MM.1S (cell line): ENCODE data around the gene ZC3H12A.

Source experiments
- DNase-seq: peaks from one replicate; pipeline ENCODE4 v3.0.0-alpha.2; 2015
- H2AFZ ChIP-seq: fragments of 300-600 bp; sonication (generic); 2 replicates; pipeline ENCODE4 v1.6.0; 2016; ENCODE audit warnings: antibody characterized with exemption, low read length
- H3F3A ChIP-seq: fragments of 300-600 bp; sonication (generic); 2 replicates; pipeline ENCODE4 v1.6.1; 2016; ENCODE audit warnings: mild to moderate bottlenecking, antibody characterized with exemption, low read length, moderate library complexity, mixed read lengths; ENCODE audit not compliant: insufficient read depth
- H3K27ac ChIP-seq: fragments of 300-600 bp; sonication (generic); 2 replicates; pipeline ENCODE4 v1.5.1; 2016; ENCODE audit warnings: mild to moderate bottlenecking, low read length
- H3K27me3 ChIP-seq: fragments of 300-600 bp; sonication (generic); replicated peaks from 2 replicates; pipeline ENCODE4 v1.6.0; 2016; ENCODE audit warnings: low read length; ENCODE audit not compliant: insufficient read depth
- H3K36me3 ChIP-seq: fragments of 300-600 bp; sonication (generic); replicated peaks from 2 replicates; pipeline ENCODE4 v1.6.1; 2016; ENCODE audit warnings: mild to moderate bottlenecking, low read length, mixed read lengths; ENCODE audit not compliant: insufficient read depth
- H3K4me1 ChIP-seq: fragments of 300-600 bp; sonication (generic); 2 replicates; pipeline ENCODE4 v1.6.1; 2016; ENCODE audit warnings: low read length, mixed read lengths
- H3K4me2 ChIP-seq: fragments of 300-600 bp; sonication (generic); 2 replicates; pipeline ENCODE4 v1.6.0; 2016; ENCODE audit warnings: low read depth, low read length
- H3K4me3 ChIP-seq: fragments of 300-600 bp; sonication (generic); 2 replicates; pipeline ENCODE4 v1.5.1; 2016; ENCODE audit warnings: low read length, mixed read lengths
- H3K79me2 ChIP-seq: fragments of 300-600 bp; sonication (generic); 2 replicates; pipeline ENCODE4 v1.6.1; 2016; ENCODE audit warnings: mixed run types, low read length, mixed read lengths
- H3K9ac ChIP-seq: fragments of 300-600 bp; sonication (generic); 2 replicates; pipeline ENCODE4 v1.6.1; 2016; ENCODE audit warnings: low read length, mixed read lengths
- H3K9me2 ChIP-seq: fragments of 300-600 bp; sonication (generic); replicated peaks from 2 replicates; pipeline ENCODE4 v1.6.1; 2016; ENCODE audit warnings: mild to moderate bottlenecking, low read length, mixed read lengths; ENCODE audit not compliant: insufficient read depth
- H3K9me3 ChIP-seq: fragments of 300-600 bp; sonication (generic); replicated peaks from 2 replicates; pipeline ENCODE4 v1.6.1; 2016; ENCODE audit warnings: mild to moderate bottlenecking, low read length, mixed read lengths; ENCODE audit not compliant: insufficient read depth
- H4K20me1 ChIP-seq: fragments of 300-600 bp; sonication (generic); 2 replicates; pipeline ENCODE4 v1.6.1; 2016; ENCODE audit warnings: mild to moderate bottlenecking, low read length, moderate library complexity, mixed read lengths; ENCODE audit not compliant: insufficient read depth
- EZH2 ChIP-seq: fragments of 300-600 bp; sonication (generic); optimal IDR thresholded peaks from 2 replicates; pipeline ENCODE3; 2017; ENCODE audit warnings: low read depth, mild to moderate bottlenecking, antibody characterized with exemption, low read length, mixed read lengths
- EZH2phosphoT487 ChIP-seq: fragments of 300-600 bp; sonication (generic); IDR thresholded peaks from 2 replicates; pipeline ENCODE4 v1.6.1; 2018; ENCODE audit warnings: antibody characterized with exemption, low read length
- TF ChIP-seq, protein P1 (sequence below): fragments of 300-600 bp; sonication (generic); IDR thresholded peaks from 2 replicates; pipeline ENCODE4 v1.5.1; 2016; ENCODE audit warnings: antibody characterized with exemption, low read length, mixed read lengths

The ZC3H12A gene

DNA sequence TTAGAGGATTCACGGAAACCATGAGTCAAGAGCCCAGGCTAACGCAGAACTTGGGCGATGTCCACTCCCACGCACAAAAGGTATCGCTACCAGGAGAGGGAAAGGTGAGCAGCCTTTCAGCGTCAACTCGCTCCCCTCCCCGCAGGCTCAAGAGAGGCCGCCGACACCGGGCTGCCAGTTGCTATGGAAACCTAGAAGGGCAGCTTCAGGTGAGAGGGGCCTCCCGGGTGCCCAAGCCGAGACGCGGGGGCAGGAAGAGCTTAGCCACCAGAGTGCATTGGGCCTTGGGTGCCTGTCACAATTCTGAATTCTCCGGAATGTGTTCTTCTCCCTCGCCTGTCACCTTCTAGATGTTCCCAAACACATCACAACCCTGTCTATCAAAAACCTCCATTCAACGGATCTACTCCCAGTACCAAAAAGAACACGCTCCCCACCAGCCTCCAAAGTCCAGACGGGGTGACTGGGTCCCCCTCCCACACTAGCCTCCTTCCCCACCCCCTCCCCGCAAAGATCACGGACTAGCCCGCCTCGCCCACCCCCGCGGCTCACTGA lies 39.5 kb downstream of the ZC3H12A start:
- no peak for TF ChIP-seq EZH2phosphoT487
- TF ChIP-seq, protein P1, sequence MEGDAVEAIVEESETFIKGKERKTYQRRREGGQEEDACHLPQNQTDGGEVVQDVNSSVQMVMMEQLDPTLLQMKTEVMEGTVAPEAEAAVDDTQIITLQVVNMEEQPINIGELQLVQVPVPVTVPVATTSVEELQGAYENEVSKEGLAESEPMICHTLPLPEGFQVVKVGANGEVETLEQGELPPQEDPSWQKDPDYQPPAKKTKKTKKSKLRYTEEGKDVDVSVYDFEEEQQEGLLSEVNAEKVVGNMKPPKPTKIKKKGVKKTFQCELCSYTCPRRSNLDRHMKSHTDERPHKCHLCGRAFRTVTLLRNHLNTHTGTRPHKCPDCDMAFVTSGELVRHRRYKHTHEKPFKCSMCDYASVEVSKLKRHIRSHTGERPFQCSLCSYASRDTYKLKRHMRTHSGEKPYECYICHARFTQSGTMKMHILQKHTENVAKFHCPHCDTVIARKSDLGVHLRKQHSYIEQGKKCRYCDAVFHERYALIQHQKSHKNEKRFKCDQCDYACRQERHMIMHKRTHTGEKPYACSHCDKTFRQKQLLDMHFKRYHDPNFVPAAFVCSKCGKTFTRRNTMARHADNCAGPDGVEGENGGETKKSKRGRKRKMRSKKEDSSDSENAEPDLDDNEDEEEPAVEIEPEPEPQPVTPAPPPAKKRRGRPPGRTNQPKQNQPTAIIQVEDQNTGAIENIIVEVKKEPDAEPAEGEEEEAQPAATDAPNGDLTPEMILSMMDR: no peak
- no peak for TF ChIP-seq EZH2
- peaks cover 7% of the 10 kb centered on the region; the same call in 1 of the 2 replicates for H3F3A ChIP-seq
- peak overlapping the region; percentile 87 for H3K4me2 ChIP-seq
- peak overlapping the region; percentile 66 for H3K9ac ChIP-seq
- no peaks in the 10 kb centered on the region for H4K20me1 ChIP-seq
- DNase-seq: peak; percentile 65
- peak overlapping the region; percentile 77 for H2AFZ ChIP-seq
- H3K4me3 ChIP-seq: peak overlapping the region; percentile 81
- H3K9me2 ChIP-seq: no peaks in the 10 kb centered on the region
- H3K79me2 ChIP-seq: peaks cover 28% of the 10 kb centered on the region
- no peaks in the 10 kb centered on the region for H3K9me3 ChIP-seq
- H3K27me3 ChIP-seq: no peaks in the 10 kb centered on the region
- H3K4me1 ChIP-seq: peaks cover 12% of the 10 kb centered on the region
- peaks cover 5% of the 10 kb centered on the region; the same call in 1 of the 2 replicates for H3K36me3 ChIP-seq
- peak overlapping the region; percentile 35; the same call in 1 of the 2 replicates for H3K27ac ChIP-seq

GRCh38 chr1:37514350-37515184 lies 40.2 kb downstream of the ZC3H12A start, which contains the start of gene MEAF6:
MEAF6 (minus strand) TSS chr1:37514766; CDS start chr1:37514746, 20 bp downstream.
- H3K4me2 ChIP-seq: peak within 1 kb of the TSS; percentile 97
- peak within 1 kb of the TSS; percentile 72; the same call in 1 of the 2 replicates for H3K27ac ChIP-seq
- 0 out of 2 replicates have a peak, but pooled peaks cover 3% of the 10 kb centered on the region for H3K36me3 ChIP-seq

DNA sequence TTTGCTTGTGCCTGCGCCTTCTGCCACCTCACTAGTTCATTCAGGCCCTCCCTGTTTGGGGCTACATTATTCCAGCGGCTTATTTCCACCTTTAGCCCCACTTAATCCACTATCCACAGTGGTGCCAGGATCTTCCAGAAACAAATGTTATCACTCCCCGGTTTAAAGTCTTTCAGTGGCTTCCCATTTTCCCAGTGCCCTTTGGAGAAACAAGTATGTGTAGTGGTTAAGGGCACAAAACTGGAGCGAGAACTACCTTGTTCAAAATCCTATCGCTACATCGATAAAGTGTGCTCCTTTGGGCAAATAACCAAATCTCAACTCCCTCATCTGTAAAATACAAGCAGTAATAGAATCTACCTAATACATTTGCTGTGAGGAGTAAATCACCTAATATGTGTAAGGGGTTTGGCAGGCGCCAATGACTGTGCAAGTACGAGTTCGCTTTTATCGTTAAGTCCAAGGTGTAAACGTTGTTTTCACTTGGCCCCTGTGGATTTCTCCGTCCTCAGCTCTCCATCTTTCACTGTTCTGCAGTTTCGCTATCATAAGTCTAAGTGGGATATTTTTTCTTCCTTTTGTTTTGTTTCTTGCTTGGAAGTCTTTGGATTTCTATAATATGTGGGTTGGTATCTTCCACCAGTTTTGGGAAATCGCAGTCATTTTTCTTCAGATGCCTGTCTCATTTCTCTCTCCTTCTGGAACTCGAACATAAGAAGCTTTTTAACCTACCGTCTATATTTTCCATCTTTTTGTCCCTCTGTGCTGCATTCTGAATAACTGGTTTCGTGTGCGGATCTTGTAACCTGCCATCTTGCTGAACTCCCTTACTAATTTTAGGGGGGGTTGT lies 41.0 kb downstream of the ZC3H12A start:
- peak overlapping the region; percentile 90 for H2AFZ ChIP-seq
- H3K9me3 ChIP-seq: no peaks in the 10 kb centered on the region
- no peaks in the 10 kb centered on the region for H3K9me2 ChIP-seq
- peaks cover 27% of the 10 kb centered on the region for H3K79me2 ChIP-seq
- peak overlapping the region; percentile 81 for H3K4me3 ChIP-seq
- peaks cover 7% of the 10 kb centered on the region; the same call in 1 of the 2 replicates for H3F3A ChIP-seq
- H4K20me1 ChIP-seq: no peaks in the 10 kb centered on the region
- no peaks in the 10 kb centered on the region for H3K27me3 ChIP-seq
- 0 out of 2 replicates have a peak, but pooled peaks cover 3% of the 10 kb centered on the region for H3K36me3 ChIP-seq
- H3K27ac ChIP-seq: peak overlapping the region; percentile 72; the same call in 1 of the 2 replicates
- TF ChIP-seq EZH2phosphoT487 (no peak), EZH2 (no peak)
- TF ChIP-seq, protein P1: no peak
- H3K4me1 ChIP-seq: peaks cover 12% of the 10 kb centered on the region
- peak overlapping the region; percentile 69 for H3K9ac ChIP-seq
- no peak for DNase-seq
- peak overlapping the region; percentile 97 for H3K4me2 ChIP-seq

More at GRCh38 chr1:37514350-37515184, 40.2 kb downstream of the ZC3H12A start, which contains the start of gene MEAF6:
- Histone ChIP-seq H3K9me3 (no peaks in the 10 kb centered on the region), H3K9me2 (no peaks in the 10 kb centered on the region), H3K79me2 (peaks cover 27% of the 10 kb centered on the region), H3K9ac (peak within 1 kb of the TSS; percentile 69), H2AFZ (peak within 1 kb of the TSS; percentile 90), H3F3A (peaks cover 7% of the 10 kb centered on the region; the same call in 1 of the 2 replicates), H3K27me3 (no peaks in the 10 kb centered on the region), H3K4me3 (peak within 1 kb of the TSS; percentile 81), H3K4me1 (peaks cover 12% of the 10 kb centered on the region), H4K20me1 (no peaks in the 10 kb centered on the region)
- TF ChIP-seq, protein P1: peak; percentile 58
- TF ChIP-seq EZH2 (no peak), EZH2phosphoT487 (no peak)
- DNase-seq: peak; percentile 88
